Peyer's patch (tissue), 4 donors: ENCODE measurements around the gene PRSS16. TPM values are rescaled to one million over a fixed set of nuclear protein-coding genes. Genes with fewer than 3 reads are reported as not detected.

Experiments used
- DNase-seq, 3 donors: peaks; one replicate each; pipeline ENCODE4 v3.0.0-alpha.2; 2017 to 2019
- H3K27ac ChIP-seq, 4 donors: fragments of 200-600 bp; sonication (generic); one replicate each; pipeline ENCODE4 v1.5.1; 2016 to 2019
- H3K27me3 ChIP-seq, 2 donors: fragments of 200-600 bp; sonication (generic); one replicate each; pipeline ENCODE4 v1.5.1; 2019
- H3K36me3 ChIP-seq, 3 donors: fragments of 200-600 bp; sonication (generic); one replicate each; pipeline ENCODE4 v1.5.1; 2016 to 2019
- H3K4me1 ChIP-seq, 4 donors: fragments of 200-600 bp; sonication (generic); one replicate each; pipeline ENCODE4 v1.5.1; 2016 to 2019
- H3K4me3 ChIP-seq, 4 donors: fragments of 200-600 bp; sonication (generic); 1 replicate in 3 of 4; 2 replicates in 1 of 4; pipeline ENCODE4 v1.5.1; 2016 to 2019; ENCODE audit warnings: mild to moderate bottlenecking in 1 of 4
- H3K9me3 ChIP-seq, 4 donors: fragments of 200-600 bp; sonication (generic); one replicate each; pipeline ENCODE4 v1.5.1; 2016 to 2019; ENCODE audit warnings: mild to moderate bottlenecking in 1 of 4
- POLR2A ChIP-seq, 2 donors: fragments of 450-650 bp; IDR thresholded peaks; one replicate each; pipeline ENCODE4 v1.5.1; 2017; ENCODE audit warnings: antibody characterized with exemption in 2 of 2, mild to moderate bottlenecking in 2 of 2, moderate library complexity in 2 of 2
- total RNA-seq, 4 donors: library from RNA; depleted of rRNA; stranded (reverse); fragments of >200 nt; gene quantifications; one replicate each; pipeline ENCODE4 v1.1.0, GENCODE V29; 2016
- TF ChIP-seq, protein P1 (sequence below), 6 experiments: fragments of 450-650 bp in 4 of 6; fragments of 200-600 bp in 2 of 6; sonication (generic) in 1 of 6; IDR thresholded peaks; one replicate each; pipeline ENCODE4 v1.5.1; 2017 to 2019; ENCODE audit warnings: antibody characterized with exemption in 6 of 6, mild to moderate bottlenecking in 3 of 6, moderate library complexity in 1 of 6

The PRSS16 gene, protein sequence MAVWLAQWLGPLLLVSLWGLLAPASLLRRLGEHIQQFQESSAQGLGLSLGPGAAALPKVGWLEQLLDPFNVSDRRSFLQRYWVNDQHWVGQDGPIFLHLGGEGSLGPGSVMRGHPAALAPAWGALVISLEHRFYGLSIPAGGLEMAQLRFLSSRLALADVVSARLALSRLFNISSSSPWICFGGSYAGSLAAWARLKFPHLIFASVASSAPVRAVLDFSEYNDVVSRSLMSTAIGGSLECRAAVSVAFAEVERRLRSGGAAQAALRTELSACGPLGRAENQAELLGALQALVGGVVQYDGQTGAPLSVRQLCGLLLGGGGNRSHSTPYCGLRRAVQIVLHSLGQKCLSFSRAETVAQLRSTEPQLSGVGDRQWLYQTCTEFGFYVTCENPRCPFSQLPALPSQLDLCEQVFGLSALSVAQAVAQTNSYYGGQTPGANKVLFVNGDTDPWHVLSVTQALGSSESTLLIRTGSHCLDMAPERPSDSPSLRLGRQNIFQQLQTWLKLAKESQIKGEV
- total RNA-seq: 10 to 100 TPM in 3 of 4 donors, 1 to 10 TPM in 1; 5.0 to 37.1 (median 29.8) TPM

DNA sequence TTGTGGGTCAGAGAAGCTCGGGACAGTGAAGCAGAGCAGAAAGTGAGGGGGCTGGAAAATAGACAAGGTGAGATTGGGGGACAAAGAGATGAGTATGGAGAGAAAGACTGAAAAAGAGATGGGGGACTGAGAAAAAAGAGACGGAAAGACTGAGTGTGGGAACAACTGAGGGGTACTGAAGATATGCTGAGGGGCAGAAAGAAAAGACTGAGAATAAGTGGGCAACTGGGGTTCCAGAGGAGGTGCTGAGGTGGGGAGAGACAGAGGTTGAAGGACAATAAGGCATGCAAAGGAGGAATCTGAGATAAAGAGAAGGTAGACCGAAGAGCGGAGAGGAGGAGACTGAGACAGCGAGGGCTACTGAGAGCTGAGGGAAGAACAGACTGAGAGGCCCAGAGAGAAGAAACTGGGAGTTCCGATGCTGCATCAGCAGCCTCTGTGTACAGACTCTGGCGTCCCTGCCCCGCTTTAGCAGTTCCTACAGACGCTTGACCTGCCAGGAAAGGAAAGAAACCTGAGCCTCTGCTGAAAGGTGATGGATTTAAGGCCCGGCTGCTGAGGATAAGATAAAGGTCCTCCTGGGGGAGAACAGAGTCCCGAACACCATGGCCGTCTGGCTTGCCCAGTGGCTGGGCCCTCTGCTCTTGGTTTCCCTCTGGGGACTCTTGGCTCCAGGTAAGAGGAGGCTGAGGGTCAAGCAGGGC, at the start of gene PRSS16:
Gene PRSS16, plus strand, starts transcription at position 569 of the 704 bp plus-strand sequence. Its CDS starts 37 bp downstream, at position 606.
- no peak for DNase-seq
- Histone ChIP-seq H3K4me3 (no peak within 1 kb of the TSS), H3K27me3 (no peaks in the 10 kb centered on the region), H3K36me3 (no peaks in the 10 kb centered on the region), H3K27ac (no peak within 1 kb of the TSS), H3K9me3 (no peaks in the 10 kb centered on the region), H3K4me1 (no peaks in the 10 kb centered on the region)
- no peak for TF ChIP-seq POLR2A (IDR thresholded peaks at IDR 0.05)
- TF ChIP-seq, protein P1, sequence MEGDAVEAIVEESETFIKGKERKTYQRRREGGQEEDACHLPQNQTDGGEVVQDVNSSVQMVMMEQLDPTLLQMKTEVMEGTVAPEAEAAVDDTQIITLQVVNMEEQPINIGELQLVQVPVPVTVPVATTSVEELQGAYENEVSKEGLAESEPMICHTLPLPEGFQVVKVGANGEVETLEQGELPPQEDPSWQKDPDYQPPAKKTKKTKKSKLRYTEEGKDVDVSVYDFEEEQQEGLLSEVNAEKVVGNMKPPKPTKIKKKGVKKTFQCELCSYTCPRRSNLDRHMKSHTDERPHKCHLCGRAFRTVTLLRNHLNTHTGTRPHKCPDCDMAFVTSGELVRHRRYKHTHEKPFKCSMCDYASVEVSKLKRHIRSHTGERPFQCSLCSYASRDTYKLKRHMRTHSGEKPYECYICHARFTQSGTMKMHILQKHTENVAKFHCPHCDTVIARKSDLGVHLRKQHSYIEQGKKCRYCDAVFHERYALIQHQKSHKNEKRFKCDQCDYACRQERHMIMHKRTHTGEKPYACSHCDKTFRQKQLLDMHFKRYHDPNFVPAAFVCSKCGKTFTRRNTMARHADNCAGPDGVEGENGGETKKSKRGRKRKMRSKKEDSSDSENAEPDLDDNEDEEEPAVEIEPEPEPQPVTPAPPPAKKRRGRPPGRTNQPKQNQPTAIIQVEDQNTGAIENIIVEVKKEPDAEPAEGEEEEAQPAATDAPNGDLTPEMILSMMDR (IDR thresholded peaks at IDR 0.05): no peak

DNA sequence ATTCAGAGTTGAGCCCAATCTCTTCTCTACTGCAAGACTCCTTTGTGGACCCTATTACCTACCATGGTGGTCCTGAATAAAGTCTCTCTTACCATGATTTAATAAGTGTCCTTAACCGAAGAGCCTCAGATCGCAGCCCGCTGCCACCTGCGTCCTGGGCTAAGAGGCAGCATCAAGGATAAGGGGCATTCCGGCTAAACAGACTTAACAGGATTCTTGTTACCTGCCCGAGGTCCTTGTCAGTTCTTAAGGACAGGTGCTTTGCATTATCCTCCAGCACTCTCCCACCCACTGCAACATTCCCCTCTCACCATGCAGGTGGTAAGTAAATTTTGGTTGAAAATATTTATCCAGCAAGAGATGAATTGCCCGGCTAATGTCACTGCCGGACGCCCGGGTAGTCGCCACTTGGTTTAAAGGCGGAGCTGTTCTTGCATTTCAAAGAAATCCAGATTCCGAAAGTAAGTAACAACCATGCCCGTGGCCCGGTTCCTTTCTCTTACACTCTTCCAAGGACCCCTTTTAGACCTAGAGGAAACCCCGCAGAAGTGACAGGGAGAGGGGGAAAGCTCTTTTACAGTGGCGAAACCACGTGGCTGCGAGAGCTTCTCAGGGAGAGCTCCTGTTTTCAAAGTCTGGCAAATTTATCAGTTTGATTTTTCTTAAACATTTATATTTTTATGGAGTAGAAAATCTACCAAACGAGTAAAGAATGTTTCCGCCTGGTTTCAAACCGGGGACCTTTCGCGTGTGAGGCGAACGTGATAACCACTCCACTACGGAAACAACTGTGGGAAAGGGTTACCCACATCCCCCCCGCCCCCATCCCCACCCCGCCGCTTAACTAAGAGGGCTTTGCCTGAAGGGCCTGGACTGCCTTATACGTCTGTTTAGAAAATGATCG, 41.9 kb upstream of the PRSS16 start:
- Histone ChIP-seq H3K27ac (no peak overlapping the region), H3K27me3 (no peaks in the 10 kb centered on the region), H3K4me3 (no peak overlapping the region), H3K4me1 (no peaks in the 10 kb centered on the region), H3K9me3 (no peaks in the 10 kb centered on the region), H3K36me3 (no peaks in the 10 kb centered on the region)
- no peak for DNase-seq
- TF ChIP-seq, protein P1 (IDR thresholded peaks at IDR 0.05): no peak
- TF ChIP-seq POLR2A (IDR thresholded peaks at IDR 0.05): no peak

DNA sequence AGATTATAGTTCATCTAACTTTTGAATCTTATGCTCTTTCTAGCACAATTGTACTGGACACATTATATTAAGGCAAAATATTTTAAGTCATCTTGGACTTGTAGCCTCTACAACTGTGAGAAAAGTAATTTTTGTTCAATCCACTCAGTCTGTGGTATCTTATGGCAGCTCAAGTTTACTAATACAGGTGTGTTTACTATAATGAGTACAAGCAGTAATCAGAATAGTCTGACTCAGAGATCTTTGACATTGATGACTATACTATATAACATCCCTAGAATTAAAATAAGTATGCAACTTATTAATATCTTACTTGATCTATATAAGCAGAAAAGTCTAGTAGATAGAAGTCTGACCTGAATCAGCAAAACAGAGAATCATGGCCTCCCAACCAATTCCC, 40.7 kb upstream of the PRSS16 start:
- Histone ChIP-seq H3K4me1 (no peaks in the 10 kb centered on the region), H3K27me3 (no peaks in the 10 kb centered on the region), H3K36me3 (no peaks in the 10 kb centered on the region), H3K4me3 (no peak overlapping the region), H3K9me3 (no peaks in the 10 kb centered on the region), H3K27ac (no peak overlapping the region)
- DNase-seq: no peak
- TF ChIP-seq, protein P1 (IDR thresholded peaks at IDR 0.05): no peak
- TF ChIP-seq POLR2A (IDR thresholded peaks at IDR 0.05): no peak

DNA sequence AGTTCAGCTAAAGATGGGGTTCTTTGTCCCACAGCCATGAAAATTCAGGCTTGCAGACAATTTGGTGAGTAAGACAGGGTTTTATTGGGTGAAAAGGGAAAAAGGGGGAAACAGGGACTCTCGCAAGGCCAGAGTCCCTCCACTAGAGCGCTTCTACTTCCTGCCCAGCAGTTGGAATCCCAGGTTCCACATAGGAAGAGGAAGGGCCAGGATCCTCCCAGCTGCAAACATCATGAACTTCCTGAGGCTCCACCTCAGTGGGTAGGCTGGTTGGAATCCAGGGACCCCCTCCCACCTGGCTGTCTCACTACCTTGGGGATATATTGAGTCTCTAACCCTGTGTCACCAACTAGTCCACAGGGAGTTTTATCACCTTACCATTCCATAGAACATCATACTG, 39.5 kb upstream of the PRSS16 start:
- Histone ChIP-seq H3K4me3 (no peak overlapping the region), H3K36me3 (no peaks in the 10 kb centered on the region), H3K4me1 (no peaks in the 10 kb centered on the region), H3K27ac (no peak overlapping the region), H3K9me3 (no peaks in the 10 kb centered on the region), H3K27me3 (no peaks in the 10 kb centered on the region)
- TF ChIP-seq, protein P1 (IDR thresholded peaks at IDR 0.05): no peak
- TF ChIP-seq POLR2A (IDR thresholded peaks at IDR 0.05): no peak
- DNase-seq: no peak

DNA sequence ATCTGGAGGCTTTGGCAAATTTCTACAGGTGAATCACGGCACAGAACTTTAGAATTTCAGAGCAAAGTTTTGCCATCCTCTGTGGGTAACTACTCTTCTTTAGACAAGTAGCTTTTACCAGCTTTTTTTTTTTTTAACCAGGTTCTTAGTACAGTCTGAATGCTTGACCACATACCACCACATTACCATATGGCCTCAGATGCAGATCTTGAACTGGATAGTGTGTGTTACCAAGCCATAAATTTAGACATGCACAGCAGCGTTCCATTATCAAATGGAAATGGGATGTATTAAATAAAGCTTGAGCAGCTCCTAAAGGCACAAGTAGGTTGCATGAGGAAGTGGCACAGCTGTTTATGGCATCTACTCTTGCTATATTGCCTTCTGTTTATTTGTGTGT, 38.3 kb upstream of the PRSS16 start:
- Histone ChIP-seq H3K4me1 (no peaks in the 10 kb centered on the region), H3K36me3 (no peaks in the 10 kb centered on the region), H3K4me3 (no peak overlapping the region), H3K9me3 (no peaks in the 10 kb centered on the region), H3K27me3 (no peaks in the 10 kb centered on the region), H3K27ac (no peak overlapping the region)
- no peak for DNase-seq
- TF ChIP-seq, protein P1 (IDR thresholded peaks at IDR 0.05): no peak
- no peak for TF ChIP-seq POLR2A (IDR thresholded peaks at IDR 0.05)
